Endothelial cell (in vitro differentiated cells): ENCODE data around the gene RELN. TPM values are rescaled to one million over a fixed set of nuclear protein-coding genes. Genes with fewer than 3 reads are reported as not detected.

Experiments
- DNase-seq: peaks from one replicate; pipeline ENCODE4 v3.0.0; 2021; ENCODE audit warnings: low spot score
- H3K27ac Mint-ChIP-seq: one replicate; pipeline ENCODE4 v1.8.0; 2021; ENCODE audit warnings: mixed read lengths, inconsistent platforms; ENCODE audit not compliant: unreplicated experiment
- H3K27me3 Mint-ChIP-seq: one replicate; pipeline ENCODE4 v1.8.0; 2021; ENCODE audit warnings: mild to moderate bottlenecking, moderate library complexity, mixed read lengths, inconsistent platforms; ENCODE audit not compliant: unreplicated experiment
- H3K36me3 Mint-ChIP-seq: one replicate; pipeline ENCODE4 v1.8.0; 2021; ENCODE audit warnings: mild to moderate bottlenecking, low read depth, mixed read lengths, inconsistent platforms; ENCODE audit not compliant: unreplicated experiment
- H3K4me1 Mint-ChIP-seq: one replicate; pipeline ENCODE4 v1.8.0; 2021; ENCODE audit warnings: mild to moderate bottlenecking, mixed read lengths, inconsistent platforms; ENCODE audit not compliant: unreplicated experiment
- H3K4me3 Mint-ChIP-seq: one replicate; pipeline ENCODE4 v1.8.0; 2021; ENCODE audit warnings: mild to moderate bottlenecking, mixed read lengths, inconsistent platforms; ENCODE audit not compliant: unreplicated experiment
- H3K9me3 Mint-ChIP-seq: one replicate; pipeline ENCODE4 v1.8.0; 2021; ENCODE audit warnings: mixed read lengths, inconsistent platforms; ENCODE audit not compliant: unreplicated experiment
- CTCF ChIP-seq: fragments of 200-600 bp; sonication (generic); IDR thresholded peaks from one replicate; pipeline ENCODE4 v1.5.0; 2021; ENCODE audit warnings: antibody characterized with exemption; ENCODE audit not compliant: unreplicated experiment
- total RNA-seq: library from RNA; stranded (reverse); fragmentation: NEBNext Ultra II Directional; extraction: Animal tissue kit (Norgen Biotek cat#: 25700); gene quantifications from one replicate; pipeline ENCODE4 v1.2.1, GENCODE V29; 2021; ENCODE audit not compliant: unreplicated experiment

RELN gene
- total RNA-seq, 1 donor from 2014 or later = 2.3 TPM

DNA sequence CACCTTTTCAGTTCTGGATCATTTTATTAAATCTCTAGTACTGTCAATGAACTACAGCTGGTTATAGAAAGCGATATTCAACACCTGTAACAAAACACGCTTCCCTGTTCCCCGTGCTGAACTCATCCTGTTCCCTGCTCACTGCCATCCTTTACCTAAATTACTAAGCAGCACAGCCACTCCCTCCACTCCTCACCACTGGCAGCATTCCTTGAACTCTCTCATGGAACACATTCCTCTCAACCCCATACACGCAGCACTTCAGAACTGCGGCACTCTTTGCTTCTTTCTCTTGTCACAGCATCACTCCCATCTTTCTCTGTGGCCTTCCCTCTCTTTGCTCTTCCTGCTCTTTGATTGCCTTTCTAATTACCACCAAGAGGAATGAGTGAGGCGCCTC is 27.4 kb downstream of the RELN start:
- Mint-ChIP-seq H3K4me1 (no peaks in the 10 kb centered on the region), H3K36me3 (no peaks in the 10 kb centered on the region), H3K9me3 (no peaks in the 10 kb centered on the region), H3K4me3 (no peak overlapping the region), H3K27ac (no peak overlapping the region), H3K27me3 (no peaks in the 10 kb centered on the region)
- no peak for TF ChIP-seq CTCF
- no peak for DNase-seq

GRCh38 chr7:103958284-103958818 is 31.1 kb downstream of the RELN start:
- no peaks in the 10 kb centered on the region for H3K4me1 Mint-ChIP-seq
- H3K27me3 Mint-ChIP-seq = no peaks in the 10 kb centered on the region
- no peak overlapping the region for H3K27ac Mint-ChIP-seq
- no peaks in the 10 kb centered on the region for H3K36me3 Mint-ChIP-seq
- H3K9me3 Mint-ChIP-seq = no peaks in the 10 kb centered on the region
- no peak for TF ChIP-seq CTCF
- no peak overlapping the region for H3K4me3 Mint-ChIP-seq
- no peak for DNase-seq

DNA sequence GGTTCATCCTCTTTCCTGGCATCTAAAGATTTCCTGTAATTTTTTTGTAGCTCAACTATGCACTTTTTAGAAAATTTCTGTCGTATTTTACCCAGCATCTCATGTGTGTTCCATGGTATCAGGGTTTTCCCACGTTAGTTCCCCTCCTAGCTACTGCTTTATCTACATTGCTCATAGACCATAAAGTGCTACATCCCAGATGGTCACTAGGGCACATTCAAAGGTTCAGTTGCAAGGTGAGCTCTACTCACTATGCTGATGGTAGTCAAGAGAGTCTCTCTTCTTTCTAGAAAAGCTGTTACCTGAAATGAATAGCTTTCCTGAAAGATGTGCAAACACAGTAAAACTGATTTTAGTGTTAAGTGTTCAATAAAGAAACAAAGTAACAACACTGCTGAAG is 33.5 kb downstream of the RELN start:
- no peak for TF ChIP-seq CTCF
- Mint-ChIP-seq H3K4me3 (no peak overlapping the region), H3K27ac (no peak overlapping the region), H3K36me3 (no peaks in the 10 kb centered on the region), H3K27me3 (no peaks in the 10 kb centered on the region), H3K9me3 (no peaks in the 10 kb centered on the region), H3K4me1 (no peaks in the 10 kb centered on the region)
- DNase-seq = no peak

- H3K27ac Mint-ChIP-seq = no peak overlapping the region
- H3K27me3 Mint-ChIP-seq = no peaks in the 10 kb centered on the region
- no peaks in the 10 kb centered on the region for H3K9me3 Mint-ChIP-seq
- H3K4me3 Mint-ChIP-seq = no peak overlapping the region
- no peak for DNase-seq
- H3K4me1 Mint-ChIP-seq = no peaks in the 10 kb centered on the region
- no peaks in the 10 kb centered on the region for H3K36me3 Mint-ChIP-seq
- TF ChIP-seq CTCF = no peak
Observed at GRCh38 chr7:103952408-103952807, 37.0 kb downstream of the RELN start.

GRCh38 chr7:103951311-103951710 is 38.1 kb downstream of the RELN start:
- no peak for DNase-seq
- H3K9me3 Mint-ChIP-seq = no peaks in the 10 kb centered on the region
- no peak overlapping the region for H3K27ac Mint-ChIP-seq
- TF ChIP-seq CTCF = no peak
- H3K27me3 Mint-ChIP-seq = no peaks in the 10 kb centered on the region
- no peak overlapping the region for H3K4me3 Mint-ChIP-seq
- H3K4me1 Mint-ChIP-seq = no peaks in the 10 kb centered on the region
- no peaks in the 10 kb centered on the region for H3K36me3 Mint-ChIP-seq
